Measurements from ENCODE around the gene GMPR. TPM values are rescaled to one million over a fixed set of nuclear protein-coding genes. Genes with fewer than 3 reads are reported as not detected.

Gene GMPR
- total RNA-seq, 1 donor from 2014 or later = 0.96 TPM

- no peaks in the 10 kb centered on the region for H3K9me3 Mint-ChIP-seq
- peak overlapping the region; percentile 75 for H3K27ac Mint-ChIP-seq
- peaks cover 41% of the 10 kb centered on the region for H3K36me3 Mint-ChIP-seq (ENCODE audit: low read depth)
- DNase-seq (ENCODE audit: low spot score) = no peak
- H3K4me1 Mint-ChIP-seq (ENCODE audit: low read depth) = peaks cover 64% of the 10 kb centered on the region
- H3K4me3 Mint-ChIP-seq = no peak overlapping the region
- H3K27me3 Mint-ChIP-seq (ENCODE audit: insufficient read depth) = no peaks in the 10 kb centered on the region
- intact Hi-C loops (cut with micrococcal nuclease) = loop anchor here (5.0 to 10.0 kb wide), 5 partner anchors 363 to 1380 kb away; partner anchors contain the start of gene NUP153
Observed at GRCh38 chr6:16324606-16325225, 86.3 kb downstream of the GMPR start.

- Mint-ChIP-seq H3K4me3 (no peak overlapping the region), H3K4me1 (ENCODE audit: low read depth) (peaks cover 51% of the 10 kb centered on the region), H3K9me3 (no peaks in the 10 kb centered on the region), H3K27ac (no peak overlapping the region), H3K27me3 (ENCODE audit: insufficient read depth) (no peaks in the 10 kb centered on the region), H3K36me3 (ENCODE audit: low read depth) (peaks cover 38% of the 10 kb centered on the region)
- no peak for DNase-seq (ENCODE audit: low spot score)
- intact Hi-C loops (cut with micrococcal nuclease) = loop anchor here (10.0 kb wide), 1 partner anchor 1378 kb away; the partner anchor contains the start of gene NUP153
Observed at GRCh38 chr6:16326531-16326930, 88.1 kb downstream of the GMPR start.

- Mint-ChIP-seq H3K27ac (no peak overlapping the region), H3K9me3 (no peaks in the 10 kb centered on the region), H3K4me3 (no peak overlapping the region), H3K4me1 (ENCODE audit: low read depth) (peaks cover 45% of the 10 kb centered on the region), H3K36me3 (ENCODE audit: low read depth) (peaks cover 37% of the 10 kb centered on the region), H3K27me3 (ENCODE audit: insufficient read depth) (no peaks in the 10 kb centered on the region)
- no peak for DNase-seq (ENCODE audit: low spot score)
- intact Hi-C loops (cut with micrococcal nuclease) = loop anchor here (10.0 kb wide), 1 partner anchor 1378 kb away; the partner anchor contains the start of gene NUP153
Observed at GRCh38 chr6:16326971-16327776, 88.8 kb downstream of the GMPR start.

- Mint-ChIP-seq H3K4me1 (ENCODE audit: low read depth) (peaks cover 38% of the 10 kb centered on the region), H3K36me3 (ENCODE audit: low read depth) (peaks cover 30% of the 10 kb centered on the region), H3K27ac (no peak overlapping the region), H3K4me3 (no peak overlapping the region), H3K9me3 (no peaks in the 10 kb centered on the region), H3K27me3 (ENCODE audit: insufficient read depth) (no peaks in the 10 kb centered on the region)
- intact Hi-C loops (cut with micrococcal nuclease) = loop anchor here (10.0 kb wide), 1 partner anchor 1377 kb away; the partner anchor contains the start of gene NUP153
- DNase-seq (ENCODE audit: low spot score) = no peak
Observed at GRCh38 chr6:16327777-16328325, 89.5 kb downstream of the GMPR start.

GRCh38 chr6:16329233-16329632, 90.8 kb downstream of the GMPR start:
- H3K9me3 Mint-ChIP-seq = no peaks in the 10 kb centered on the region
- peaks cover 30% of the 10 kb centered on the region for H3K36me3 Mint-ChIP-seq (ENCODE audit: low read depth)
- no peak overlapping the region for H3K27ac Mint-ChIP-seq
- intact Hi-C loops (cut with micrococcal nuclease) = loop anchor here (10.0 kb wide), 1 partner anchor 1376 kb away; the partner anchor contains the start of gene NUP153
- H3K4me3 Mint-ChIP-seq = no peak overlapping the region
- DNase-seq (ENCODE audit: low spot score) = no peak
- no peaks in the 10 kb centered on the region for H3K27me3 Mint-ChIP-seq (ENCODE audit: insufficient read depth)
- peaks cover 28% of the 10 kb centered on the region for H3K4me1 Mint-ChIP-seq (ENCODE audit: low read depth)

GRCh38 chr6:16331384-16332174, 93.2 kb downstream of the GMPR start:
- Mint-ChIP-seq H3K36me3 (ENCODE audit: low read depth) (peaks cover 17% of the 10 kb centered on the region), H3K4me3 (no peak overlapping the region), H3K27me3 (ENCODE audit: insufficient read depth) (no peaks in the 10 kb centered on the region), H3K27ac (no peak overlapping the region), H3K9me3 (no peaks in the 10 kb centered on the region), H3K4me1 (ENCODE audit: low read depth) (peaks cover 18% of the 10 kb centered on the region)
- intact Hi-C loops (cut with micrococcal nuclease) = loop anchor here (1.0 to 5.0 kb wide), 16 partner anchors 9 to 755 kb away; no protein-coding TSS in a partner anchor
- peak; percentile 36 for DNase-seq (ENCODE audit: low spot score)

GRCh38 chr6:16332175-16332542, 93.8 kb downstream of the GMPR start:
- Mint-ChIP-seq H3K9me3 (no peaks in the 10 kb centered on the region), H3K36me3 (ENCODE audit: low read depth) (peaks cover 14% of the 10 kb centered on the region), H3K4me3 (no peak overlapping the region), H3K27ac (no peak overlapping the region), H3K4me1 (ENCODE audit: low read depth) (peaks cover 18% of the 10 kb centered on the region), H3K27me3 (ENCODE audit: insufficient read depth) (no peaks in the 10 kb centered on the region)
- peak; percentile 74 for DNase-seq (ENCODE audit: low spot score)
- intact Hi-C loops (cut with micrococcal nuclease) = loop anchor here (1.0 to 5.0 kb wide), 14 partner anchors 15 to 754 kb away; no protein-coding TSS in a partner anchor

- Mint-ChIP-seq H3K4me3 (no peak overlapping the region), H3K36me3 (ENCODE audit: low read depth) (peaks cover 13% of the 10 kb centered on the region), H3K4me1 (ENCODE audit: low read depth) (peaks cover 18% of the 10 kb centered on the region), H3K27ac (peak overlapping the region; percentile 2), H3K27me3 (ENCODE audit: insufficient read depth) (no peaks in the 10 kb centered on the region), H3K9me3 (no peaks in the 10 kb centered on the region)
- DNase-seq (ENCODE audit: low spot score) = no peak
- intact Hi-C loops (cut with micrococcal nuclease) = loop anchor here (2.0 to 5.0 kb wide), 5 partner anchors 17 to 684 kb away; no protein-coding TSS in a partner anchor
Observed at GRCh38 chr6:16333580-16333979, 95.2 kb downstream of the GMPR start.

- H3K4me1 Mint-ChIP-seq (ENCODE audit: low read depth) = peaks cover 12% of the 10 kb centered on the region
- H3K27me3 Mint-ChIP-seq (ENCODE audit: insufficient read depth) = no peaks in the 10 kb centered on the region
- H3K4me3 Mint-ChIP-seq = no peak overlapping the region
- H3K27ac Mint-ChIP-seq = peak overlapping the region; percentile 19
- H3K9me3 Mint-ChIP-seq = no peaks in the 10 kb centered on the region
- H3K36me3 Mint-ChIP-seq (ENCODE audit: low read depth) = peaks cover 10% of the 10 kb centered on the region
- no peak for DNase-seq (ENCODE audit: low spot score)
- intact Hi-C loops (cut with micrococcal nuclease) = loop anchor here (5.0 kb wide), 4 partner anchors 258 to 683 kb away; no protein-coding TSS in a partner anchor
Observed at GRCh38 chr6:16334671-16335070, 96.3 kb downstream of the GMPR start.

- no peak overlapping the region for H3K4me3 Mint-ChIP-seq
- intact Hi-C loops (cut with micrococcal nuclease) = no loop called here
- no peak overlapping the region for H3K27ac Mint-ChIP-seq
- peaks cover 12% of the 10 kb centered on the region for H3K4me1 Mint-ChIP-seq (ENCODE audit: low read depth)
- no peaks in the 10 kb centered on the region for H3K9me3 Mint-ChIP-seq
- H3K36me3 Mint-ChIP-seq (ENCODE audit: low read depth) = peaks cover 10% of the 10 kb centered on the region
- no peak for DNase-seq (ENCODE audit: low spot score)
- no peaks in the 10 kb centered on the region for H3K27me3 Mint-ChIP-seq (ENCODE audit: insufficient read depth)
Observed at GRCh38 chr6:16335176-16335575, 96.8 kb downstream of the GMPR start.

GRCh38 chr6:16336056-16336818, 97.8 kb downstream of the GMPR start:
- H3K36me3 Mint-ChIP-seq (ENCODE audit: low read depth) = peaks cover 10% of the 10 kb centered on the region
- intact Hi-C loops (cut with micrococcal nuclease) = no loop called here
- peaks cover 12% of the 10 kb centered on the region for H3K4me1 Mint-ChIP-seq (ENCODE audit: low read depth)
- H3K9me3 Mint-ChIP-seq = no peaks in the 10 kb centered on the region
- no peak overlapping the region for H3K27ac Mint-ChIP-seq
- no peak overlapping the region for H3K4me3 Mint-ChIP-seq
- H3K27me3 Mint-ChIP-seq (ENCODE audit: insufficient read depth) = no peaks in the 10 kb centered on the region
- DNase-seq (ENCODE audit: low spot score) = no peak

GRCh38 chr6:16336911-16337294, 98.5 kb downstream of the GMPR start:
- H3K4me1 Mint-ChIP-seq (ENCODE audit: low read depth) = peaks cover 12% of the 10 kb centered on the region
- DNase-seq (ENCODE audit: low spot score) = no peak
- intact Hi-C loops (cut with micrococcal nuclease) = no loop called here
- no peak overlapping the region for H3K27ac Mint-ChIP-seq
- H3K36me3 Mint-ChIP-seq (ENCODE audit: low read depth) = peaks cover 10% of the 10 kb centered on the region
- H3K27me3 Mint-ChIP-seq (ENCODE audit: insufficient read depth) = no peaks in the 10 kb centered on the region
- no peak overlapping the region for H3K4me3 Mint-ChIP-seq
- H3K9me3 Mint-ChIP-seq = no peaks in the 10 kb centered on the region

Data from activated T-helper 1 cell treated with anti-CD3 and anti-CD28 coated beads, Interleukin-12 subunit alpha, Interleukin-12 subunit beta, Interleukin-2, Interleukin-4 antibody, amounts not matched to agents 30 ng/mL and 10 ng/mL and 1 ng/mL, durations not matched to agents 14 hours and 24 hours and 36 hours (primary cell).